GM19025 (cell line): ENCODE results near the gene POLD2.
"Not testable (repeated sequence)": the region's sequence is repeated elsewhere in the genome, so short reads cannot be mapped to it uniquely, and the experiment has no call there.

ENCODE experiments used
- ATAC-seq: cut with Tn5 transposase; IDR thresholded peaks from one replicate; pipeline ENCODE4 v1.9.1; 2021; ENCODE audit warnings: mild to moderate bottlenecking, low read depth, moderate library complexity; ENCODE audit not compliant: unreplicated experiment

The POLD2 gene

GRCh38 chr7:44123190-44124003 is at the start of gene POLD2:
POLD2 (minus strand) TSS chr7:44123548; CDS start chr7:44122053, 1,495 bp downstream.
- peak; percentile 99 for ATAC-seq

- no peak for ATAC-seq
Measured at GRCh38 chr7:44172803-44173424, 49.6 kb upstream of the POLD2 start.

GRCh38 chr7:44172352-44172751 is 49.0 kb upstream of the POLD2 start:
- ATAC-seq: no peak

- not testable (repeated sequence) for ATAC-seq
Measured at GRCh38 chr7:44171901-44172300, 48.6 kb upstream of the POLD2 start.

GRCh38 chr7:44167920-44168319 is 44.6 kb upstream of the POLD2 start:
- ATAC-seq: no peak

GRCh38 chr7:44163591-44163990 is 40.2 kb upstream of the POLD2 start:
- no peak for ATAC-seq

GRCh38 chr7:44162785-44163395 is 39.5 kb upstream of the POLD2 start:
- ATAC-seq: no peak

GRCh38 chr7:44162179-44162578 is 38.8 kb upstream of the POLD2 start:
- no peak for ATAC-seq

- no peak for ATAC-seq
Measured at GRCh38 chr7:44161371-44161770, 38.0 kb upstream of the POLD2 start.

- ATAC-seq: no peak
Measured at GRCh38 chr7:44159824-44160630, 36.7 kb upstream of the POLD2 start.

GRCh38 chr7:44158873-44159631 is 35.7 kb upstream of the POLD2 start:
- no peak for ATAC-seq

- no peak for ATAC-seq
Measured at GRCh38 chr7:44158096-44158872, 34.9 kb upstream of the POLD2 start.

- no peak for ATAC-seq
Measured at GRCh38 chr7:44157116-44158080, 34.0 kb upstream of the POLD2 start.

- no peak for ATAC-seq
Measured at GRCh38 chr7:44156453-44157010, 33.2 kb upstream of the POLD2 start.

- ATAC-seq: no peak
Measured at GRCh38 chr7:44155191-44156185, 32.1 kb upstream of the POLD2 start.

GRCh38 chr7:44154703-44155102 is 31.4 kb upstream of the POLD2 start:
- no peak for ATAC-seq

- ATAC-seq: no peak
Measured at GRCh38 chr7:44153948-44154335, 30.6 kb upstream of the POLD2 start.
